Thyroid gland (tissue), 4 donors: ENCODE measurements around the gene SMIM36.

ENCODE experiments used
- CTCF ChIP-seq, 6 experiments: fragments of 200-600 bp in 3 of 6; fragments of 450-650 bp in 3 of 6; sonication (generic) in 3 of 6; IDR thresholded peaks; one replicate each; pipeline ENCODE4 v1.5.1; 2016 to 2019; ENCODE audit warnings: antibody characterized with exemption in 6 of 6, mild to moderate bottlenecking in 2 of 6, inconsistent platforms in 1 of 6, moderate library complexity in 1 of 6
- POLR2A ChIP-seq, 2 donors: fragments of 450-650 bp; IDR thresholded peaks; one replicate each; pipeline ENCODE4 v1.6.1; 2017; ENCODE audit warnings: antibody characterized with exemption in 2 of 2, mild to moderate bottlenecking in 2 of 2, moderate library complexity in 1 of 2

GRCh38 chr17:55536205-55536604 is 25.0 kb upstream of the SMIM36 start:
- TF ChIP-seq POLR2A (IDR thresholded peaks at IDR 0.05) (no peak), CTCF (IDR thresholded peaks at IDR 0.05) (no peak)
